Neural cell (in vitro differentiated cells): ENCODE results near the gene MRPL3. TPM values are rescaled to one million over a fixed set of nuclear protein-coding genes. Genes with fewer than 3 reads are reported as not detected.

Experiments
- H2AFZ ChIP-seq: fragments of 200-600, 300-800 bp; sonication (generic), shearing (Covaris generic); 2 replicates; pipeline ENCODE4 v1.6.0; 2014; ENCODE audit warnings: low read depth, mild to moderate bottlenecking, antibody characterized with exemption, low read length, moderate library complexity
- H3F3A ChIP-seq: fragments of 200-600 bp; shearing (Covaris generic); 2 replicates; pipeline ENCODE4 v1.6.1; 2016; ENCODE audit warnings: mild to moderate bottlenecking, moderate library complexity, mixed read lengths, antibody characterized with exemption, low read length; ENCODE audit not compliant: insufficient read depth, poor library complexity, severe bottlenecking
- H3K27ac ChIP-seq: fragments of 200-600, 300-800 bp; sonication (generic), shearing (Covaris generic); 2 replicates; pipeline ENCODE4 v1.5.1; 2014; ENCODE audit warnings: mild to moderate bottlenecking, low read length, moderate library complexity
- H3K27me3 ChIP-seq: fragments of 300-800, 200-600 bp; sonication (generic), shearing (Covaris generic); 2 replicates; pipeline ENCODE4 v1.6.0; 2014; ENCODE audit warnings: mild to moderate bottlenecking, low read depth, low read length, moderate library complexity; ENCODE audit not compliant: insufficient read depth
- H3K36me3 ChIP-seq: fragments of 300-800, 200-600 bp; sonication (generic), shearing (Covaris generic); 2 replicates; pipeline ENCODE4 v1.5.1; 2014; ENCODE audit warnings: mild to moderate bottlenecking, antibody characterized with exemption, low read length, moderate library complexity; ENCODE audit not compliant: insufficient read depth
- H3K4me2 ChIP-seq: fragments of 300-800, 200-600 bp; sonication (generic), shearing (Covaris generic); 2 replicates; pipeline ENCODE4 v1.6.0; 2014; ENCODE audit warnings: mild to moderate bottlenecking, low read length
- H3K4me3 ChIP-seq: fragments of 300-800, 200-600 bp; sonication (generic), shearing (Covaris generic); 2 replicates; pipeline ENCODE4 v1.5.1; 2014; ENCODE audit warnings: mild to moderate bottlenecking, low read length, moderate library complexity
- H3K79me2 ChIP-seq: fragments of 200-600 bp; shearing (Covaris generic); replicated peaks from 2 replicates; pipeline ENCODE4 v1.6.0; 2014; ENCODE audit warnings: mild to moderate bottlenecking, low read length, moderate library complexity; ENCODE audit not compliant: insufficient read depth
- H3K9ac ChIP-seq: fragments of 300-800, 200-600 bp; sonication (generic), shearing (Covaris generic); 2 replicates; pipeline ENCODE4 v1.6.1; 2016; ENCODE audit warnings: mild to moderate bottlenecking, low read length, mixed read lengths
- H3K9me2 ChIP-seq: fragments of 200-600 bp; shearing (Covaris generic); 2 replicates; pipeline ENCODE4 v1.6.1; 2016; ENCODE audit warnings: mild to moderate bottlenecking, low read length, mixed read lengths; ENCODE audit not compliant: insufficient read depth
- H3K9me3 ChIP-seq: fragments of 200-600, 300-800 bp; sonication (generic), shearing (Covaris generic); 2 replicates; pipeline ENCODE4 v1.6.1; 2016; ENCODE audit warnings: mild to moderate bottlenecking, mixed run types, low read length, moderate library complexity, mixed read lengths
- H4K20me1 ChIP-seq: fragments of 200-600 bp; shearing (Covaris generic); 2 replicates; pipeline ENCODE4 v1.6.1; 2016; ENCODE audit warnings: mild to moderate bottlenecking, mixed run types; ENCODE audit not compliant: insufficient read depth
- CTCF ChIP-seq: fragments of 450-650 bp; IDR thresholded peaks from 2 replicates; pipeline ENCODE4 v1.5.1; 2014; ENCODE audit warnings: antibody characterized with exemption, mild to moderate bottlenecking, moderate library complexity; ENCODE audit not compliant: poor library complexity, severe bottlenecking
- EP300 ChIP-seq: fragments of 450-650 bp; conservative IDR thresholded peaks from 2 replicates; pipeline ENCODE4 v1.6.1; 2014; ENCODE audit warnings: antibody characterized with exemption, mild to moderate bottlenecking, moderate library complexity; ENCODE audit not compliant: poor library complexity, severe bottlenecking
- MXI1 ChIP-seq: fragments of 450-650 bp; conservative IDR thresholded peaks from 2 replicates; pipeline ENCODE4 v1.6.1; 2014; ENCODE audit warnings: antibody characterized with exemption, mild to moderate bottlenecking; ENCODE audit not compliant: poor library complexity, severe bottlenecking
- POLR2AphosphoS5 ChIP-seq: IDR thresholded peaks from 2 replicates; pipeline ENCODE4 v1.6.1; 2012
- RAD21 ChIP-seq: fragments of 450-650 bp; conservative IDR thresholded peaks from 2 replicates; pipeline ENCODE4 v1.6.1; 2014; ENCODE audit warnings: antibody characterized with exemption, mild to moderate bottlenecking, moderate library complexity
- REST ChIP-seq: IDR thresholded peaks from 2 replicates; pipeline ENCODE4 v1.6.1; 2012; ENCODE audit warnings: borderline replicate concordance
- polyA plus RNA-seq: library from polyadenylated mRNA; depleted of rRNA; stranded (reverse); fragments of >200 nt; gene quantifications from 2 replicates; pipeline ENCODE4 v1.2.3, GENCODE V29; 2014

MRPL3 gene
- polyA plus RNA-seq, 1 donor from 2014 or later: 112 TPM

GRCh38 chr3:131447349-131447748 is 55.4 kb downstream of the MRPL3 start:
- H2AFZ ChIP-seq: no peak overlapping the region
- TF ChIP-seq REST (no peak), EP300 (no peak)
- no peak overlapping the region for H3K9ac ChIP-seq
- H4K20me1 ChIP-seq: no peaks in the 10 kb centered on the region
- no peaks in the 10 kb centered on the region for H3K9me2 ChIP-seq
- no peaks in the 10 kb centered on the region for H3K9me3 ChIP-seq
- no peak overlapping the region for H3K4me3 ChIP-seq
- H3K4me2 ChIP-seq: no peak overlapping the region
- no peaks in the 10 kb centered on the region for H3K36me3 ChIP-seq
- no peak overlapping the region for H3K27ac ChIP-seq
- no peaks in the 10 kb centered on the region for H3K79me2 ChIP-seq
- no peaks in the 10 kb centered on the region for H3F3A ChIP-seq
- H3K27me3 ChIP-seq: no peaks in the 10 kb centered on the region

GRCh38 chr3:131444180-131444579 is 58.6 kb downstream of the MRPL3 start:
- TF ChIP-seq MXI1 (no peak), RAD21 (no peak)
- Histone ChIP-seq H3K9ac (no peak overlapping the region), H3K79me2 (no peaks in the 10 kb centered on the region), H3K4me3 (no peak overlapping the region), H3K27ac (no peak overlapping the region), H2AFZ (no peak overlapping the region), H3K4me2 (no peak overlapping the region), H4K20me1 (no peaks in the 10 kb centered on the region), H3F3A (no peaks in the 10 kb centered on the region), H3K9me2 (no peaks in the 10 kb centered on the region), H3K36me3 (no peaks in the 10 kb centered on the region), H3K9me3 (no peaks in the 10 kb centered on the region), H3K27me3 (no peaks in the 10 kb centered on the region)

GRCh38 chr3:131439084-131439483 is 63.7 kb downstream of the MRPL3 start:
- Histone ChIP-seq H3K4me2 (no peak overlapping the region), H3F3A (no peaks in the 10 kb centered on the region), H4K20me1 (no peaks in the 10 kb centered on the region), H2AFZ (no peak overlapping the region), H3K9ac (no peak overlapping the region), H3K9me3 (no peaks in the 10 kb centered on the region), H3K27ac (no peak overlapping the region), H3K27me3 (no peaks in the 10 kb centered on the region), H3K79me2 (no peaks in the 10 kb centered on the region), H3K36me3 (no peaks in the 10 kb centered on the region), H3K4me3 (no peak overlapping the region), H3K9me2 (no peaks in the 10 kb centered on the region)
- TF ChIP-seq MXI1 (no peak), POLR2AphosphoS5 (no peak), CTCF (no peak), EP300 (no peak)
